ENCODE data around the gene KPNA1. TPM values are rescaled to one million over a fixed set of nuclear protein-coding genes. Genes with fewer than 3 reads are reported as not detected.
"Not testable (repeated sequence)": the region's sequence is repeated elsewhere in the genome, so short reads cannot be mapped to it uniquely, and the experiment has no call there.

KPNA1 gene
- total RNA-seq, 1 experiment from 2014 or later, result 47.1 TPM

DNA sequence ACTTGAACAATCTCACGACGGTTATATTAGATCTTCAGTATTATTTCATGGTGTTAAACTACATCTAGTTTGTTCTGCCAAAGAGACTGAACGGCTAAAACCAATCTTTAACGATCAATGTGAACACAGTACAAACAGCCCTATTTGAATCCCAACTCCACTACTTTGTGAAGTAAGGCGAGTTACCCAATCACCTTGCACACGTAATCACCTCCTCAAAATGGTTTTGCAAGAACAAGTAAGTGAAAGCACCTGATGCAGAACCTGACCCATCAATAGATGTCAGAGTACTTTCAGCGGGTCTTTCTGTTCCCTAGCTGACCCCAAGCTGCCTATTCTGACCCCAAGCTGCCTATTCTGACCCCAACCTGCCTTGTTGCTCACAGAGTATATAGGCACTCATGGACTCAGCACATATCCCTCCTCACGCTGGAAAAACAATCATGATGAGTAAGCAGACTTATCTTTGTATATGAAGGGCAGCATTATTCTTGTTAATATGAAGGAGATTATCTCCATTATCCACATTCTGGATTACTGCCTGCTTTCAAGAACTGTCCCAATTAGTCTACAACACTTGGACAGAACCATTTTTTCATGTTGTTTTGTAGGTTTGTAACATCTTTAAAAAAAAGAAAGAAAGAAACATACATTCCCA lies 3.7 kb downstream of the KPNA1 start:
- H3K4me3 ChIP-seq, result no peak overlapping the region
- H3K27ac ChIP-seq, result no peak overlapping the region
- H3K27me3 ChIP-seq (replicated peaks), result no peaks in the 10 kb centered on the region
- DNase-seq (ENCODE audit: low read depth in 1 of 2, low spot score in 2 of 2), result no peak
- peaks cover 3% of the 10 kb centered on the region; the same call in 1 of the 2 replicates for H3K4me1 ChIP-seq (replicated peaks)
- H3K9me3 ChIP-seq (replicated peaks), result no peaks in the 10 kb centered on the region
- H3K36me3 ChIP-seq, result peaks cover 23% of the 10 kb centered on the region

DNA sequence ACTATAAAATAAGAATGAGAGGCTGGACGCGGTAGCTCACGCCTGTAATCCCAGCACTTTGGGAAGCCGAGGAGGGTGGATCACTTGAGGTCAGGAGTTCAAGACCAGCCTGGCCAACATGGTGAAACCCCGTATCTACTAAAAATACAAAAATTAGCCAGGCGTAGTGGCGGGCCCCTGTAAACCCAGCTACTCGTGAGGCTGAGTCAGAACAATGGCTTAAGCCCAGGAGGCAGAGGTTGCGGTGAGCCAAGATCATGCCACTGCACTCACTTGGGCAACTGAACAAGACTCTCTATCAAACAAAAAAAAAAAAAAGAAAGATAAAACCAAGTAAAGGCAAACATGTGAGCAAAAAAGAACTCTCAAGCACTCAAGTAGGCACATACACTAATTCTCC lies 5.8 kb downstream of the KPNA1 start:
- H3K27me3 ChIP-seq (replicated peaks); H3K9me3 ChIP-seq (replicated peaks); H3K4me3 ChIP-seq; H3K27ac ChIP-seq; H3K4me1 ChIP-seq (replicated peaks); DNase-seq (ENCODE audit: low read depth in 1 of 2, low spot score in 2 of 2): not testable (repeated sequence)
- peaks cover 23% of the 10 kb centered on the region; the same call in 1 of the 2 replicates for H3K36me3 ChIP-seq

DNA sequence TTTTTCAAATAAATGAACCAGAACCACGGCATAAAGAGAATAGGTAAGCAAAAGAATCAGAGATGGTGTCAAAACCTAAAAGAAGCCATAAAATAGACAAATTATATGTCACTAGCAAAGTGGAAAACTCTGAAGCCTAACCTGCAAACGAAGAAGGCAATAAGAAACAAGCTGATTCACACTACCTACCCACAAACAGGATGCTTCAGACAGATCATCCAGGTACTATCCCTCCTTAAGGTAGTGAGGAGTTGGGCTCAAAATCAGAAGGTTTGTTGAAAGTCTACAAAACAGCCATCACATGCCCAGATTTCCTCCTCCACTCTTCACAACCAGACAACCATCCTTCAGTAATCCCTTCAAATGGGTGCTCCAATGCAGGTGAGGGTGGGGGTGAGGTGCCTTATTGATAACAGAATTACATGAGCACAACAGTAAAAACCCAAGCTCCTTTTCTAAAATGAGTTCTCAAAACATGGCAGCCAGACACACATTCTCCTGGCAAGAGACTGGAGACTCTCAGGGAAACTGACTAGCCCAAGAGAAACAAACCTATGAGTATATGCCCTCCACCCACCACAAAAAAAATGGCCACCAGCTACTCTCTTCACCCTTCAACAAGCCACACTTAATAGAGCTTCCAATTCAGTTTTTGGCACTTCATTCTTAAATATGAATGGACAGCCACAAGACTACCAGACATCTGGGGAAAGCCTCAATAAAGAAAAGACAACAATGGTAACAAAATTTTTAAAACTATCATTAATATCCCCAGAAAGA lies 6.4 kb downstream of the KPNA1 start:
- Histone ChIP-seq H3K36me3 (peaks cover 23% of the 10 kb centered on the region), H3K27ac (no peak overlapping the region), H3K4me3 (no peak overlapping the region), H3K9me3 (replicated peaks) (no peaks in the 10 kb centered on the region), H3K27me3 (replicated peaks) (no peaks in the 10 kb centered on the region), H3K4me1 (replicated peaks) (peaks cover 5% of the 10 kb centered on the region)
- no peak for DNase-seq (ENCODE audit: low read depth in 1 of 2, low spot score in 2 of 2)

DNA sequence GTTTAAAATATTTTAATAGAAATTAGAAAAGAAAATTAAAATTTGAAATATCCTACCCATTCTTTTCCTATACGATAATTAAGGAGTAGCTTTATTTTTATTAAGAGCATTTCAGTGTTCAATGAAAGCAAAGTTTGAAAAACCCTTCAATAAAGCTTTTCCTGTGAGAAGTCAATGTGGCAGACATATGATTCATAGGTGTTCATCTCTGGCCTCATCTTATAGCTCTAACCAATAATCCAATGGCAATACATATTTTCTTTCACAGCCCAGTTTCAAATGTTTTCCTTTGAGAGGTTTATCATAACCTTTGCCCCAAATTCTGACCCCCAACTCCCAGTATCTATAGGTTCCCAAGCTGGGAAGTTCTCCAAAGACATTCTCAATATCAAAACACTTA lies 8.3 kb downstream of the KPNA1 start:
- H3K9me3 ChIP-seq (replicated peaks), result no peaks in the 10 kb centered on the region
- no peak overlapping the region for H3K4me3 ChIP-seq
- H3K27ac ChIP-seq, result no peak overlapping the region
- no peaks in the 10 kb centered on the region for H3K27me3 ChIP-seq (replicated peaks)
- H3K4me1 ChIP-seq (replicated peaks), result peaks cover 5% of the 10 kb centered on the region; the same call in 1 of the 2 replicates
- DNase-seq (ENCODE audit: low read depth in 1 of 2, low spot score in 2 of 2), result no peak
- H3K36me3 ChIP-seq, result peaks cover 20% of the 10 kb centered on the region

DNA sequence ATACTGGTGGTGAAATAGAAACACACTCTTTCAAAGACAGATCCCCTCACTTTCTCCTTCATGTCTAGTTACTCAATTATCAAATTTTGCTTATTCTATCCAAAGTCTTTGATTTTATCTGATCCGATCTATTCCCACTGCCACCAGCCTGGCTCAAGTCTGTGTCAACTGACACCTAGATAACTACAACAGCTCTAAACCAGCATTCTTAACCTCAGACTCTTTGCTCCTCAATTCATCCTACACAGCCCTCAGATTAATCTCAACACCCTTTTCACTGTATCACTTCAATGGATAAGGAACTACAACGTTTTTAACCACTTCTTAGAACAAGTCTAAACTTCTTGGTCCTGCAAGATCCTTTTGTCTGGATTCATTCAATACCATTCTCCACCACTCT lies 9.1 kb downstream of the KPNA1 start:
- no peak for DNase-seq (ENCODE audit: low read depth in 1 of 2, low spot score in 2 of 2)
- H3K27me3 ChIP-seq (replicated peaks), result no peaks in the 10 kb centered on the region
- peaks cover 16% of the 10 kb centered on the region for H3K36me3 ChIP-seq
- no peak overlapping the region for H3K4me3 ChIP-seq
- H3K9me3 ChIP-seq (replicated peaks), result no peaks in the 10 kb centered on the region
- H3K27ac ChIP-seq, result no peak overlapping the region
- H3K4me1 ChIP-seq (replicated peaks), result peaks cover 5% of the 10 kb centered on the region; the same call in 1 of the 2 replicates

DNA sequence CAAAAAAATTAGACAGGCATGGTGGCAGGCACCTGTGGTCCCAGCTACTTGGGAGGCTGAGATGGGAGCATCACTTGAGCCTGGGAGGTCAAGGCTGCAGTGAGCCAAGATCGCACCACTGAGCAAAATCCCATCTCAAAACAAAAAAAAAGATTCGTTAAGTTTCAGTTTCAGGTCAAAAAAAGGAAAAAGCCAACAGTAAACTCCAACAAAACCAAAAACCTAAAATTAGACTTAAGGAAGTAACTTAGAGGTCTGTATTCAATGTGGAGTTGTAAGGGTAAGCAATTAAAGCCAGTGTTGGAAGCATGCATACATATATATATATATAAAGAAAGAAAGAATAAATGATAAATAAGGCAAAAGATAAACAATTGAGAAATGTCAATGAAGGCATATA lies 11.8 kb downstream of the KPNA1 start:
- peaks cover 13% of the 10 kb centered on the region for H3K4me1 ChIP-seq (replicated peaks)
- H3K27me3 ChIP-seq (replicated peaks), result no peaks in the 10 kb centered on the region
- no peak overlapping the region for H3K27ac ChIP-seq
- no peak overlapping the region for H3K4me3 ChIP-seq
- no peak for DNase-seq (ENCODE audit: low read depth in 1 of 2, low spot score in 2 of 2)
- no peaks in the 10 kb centered on the region for H3K9me3 ChIP-seq (replicated peaks)
- H3K36me3 ChIP-seq, result peaks cover 11% of the 10 kb centered on the region

DNA sequence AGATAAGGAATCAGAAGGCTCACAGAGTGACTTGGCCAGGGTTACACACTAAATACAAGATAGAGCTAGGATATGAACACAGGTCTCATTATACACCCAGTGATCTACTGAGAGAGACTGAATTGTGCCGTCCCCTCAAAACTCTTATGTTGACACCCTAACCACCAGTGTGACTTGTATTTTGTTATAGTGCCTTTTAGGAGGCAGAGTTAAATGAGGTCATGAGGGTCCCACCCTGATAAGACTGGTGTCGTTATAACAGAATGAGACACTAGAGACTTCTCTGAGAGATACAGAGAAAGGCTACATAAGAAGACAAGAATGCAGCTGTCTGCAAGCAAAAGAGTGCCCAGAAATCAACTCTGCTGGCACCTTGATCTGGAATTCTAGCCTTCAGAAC lies 12.6 kb downstream of the KPNA1 start:
- H3K27ac ChIP-seq, result no peak overlapping the region
- H3K36me3 ChIP-seq, result peaks cover 11% of the 10 kb centered on the region

DNA sequence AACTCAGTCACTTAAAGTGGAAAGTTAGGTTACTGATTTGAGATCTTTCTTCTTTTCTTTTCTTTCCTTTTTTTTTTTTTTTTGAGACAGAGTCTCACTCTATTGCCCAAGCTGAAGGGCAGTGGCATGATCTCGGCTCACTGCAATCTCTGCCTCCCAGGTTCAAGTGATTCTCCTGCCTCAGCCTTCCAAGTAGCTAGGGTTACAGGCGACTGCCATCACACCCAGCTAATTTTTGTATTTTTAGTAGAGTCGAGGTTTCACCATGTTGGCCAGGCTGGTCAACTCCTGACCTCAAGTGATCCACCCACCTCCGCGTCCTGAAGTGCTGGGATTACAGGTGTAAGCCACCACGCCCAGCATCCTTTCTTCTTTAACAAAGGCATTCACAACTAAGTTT lies 13.8 kb downstream of the KPNA1 start:
- H3K4me3 ChIP-seq; H3K9me3 ChIP-seq (replicated peaks); H3K27me3 ChIP-seq (replicated peaks); DNase-seq (ENCODE audit: low read depth in 1 of 2, low spot score in 2 of 2); H3K27ac ChIP-seq: not testable (repeated sequence)
- H3K36me3 ChIP-seq, result peaks cover 13% of the 10 kb centered on the region
- H3K4me1 ChIP-seq (replicated peaks), result peaks cover 28% of the 10 kb centered on the region

More for the DNA sequence above, 12.6 kb downstream of the KPNA1 start:
- H3K4me1 ChIP-seq (replicated peaks), result peaks cover 21% of the 10 kb centered on the region
- H3K9me3 ChIP-seq (replicated peaks), result no peaks in the 10 kb centered on the region
- no peak overlapping the region for H3K4me3 ChIP-seq
- DNase-seq (ENCODE audit: low read depth in 1 of 2, low spot score in 2 of 2), result no peak
- H3K27me3 ChIP-seq (replicated peaks), result no peaks in the 10 kb centered on the region

DNA sequence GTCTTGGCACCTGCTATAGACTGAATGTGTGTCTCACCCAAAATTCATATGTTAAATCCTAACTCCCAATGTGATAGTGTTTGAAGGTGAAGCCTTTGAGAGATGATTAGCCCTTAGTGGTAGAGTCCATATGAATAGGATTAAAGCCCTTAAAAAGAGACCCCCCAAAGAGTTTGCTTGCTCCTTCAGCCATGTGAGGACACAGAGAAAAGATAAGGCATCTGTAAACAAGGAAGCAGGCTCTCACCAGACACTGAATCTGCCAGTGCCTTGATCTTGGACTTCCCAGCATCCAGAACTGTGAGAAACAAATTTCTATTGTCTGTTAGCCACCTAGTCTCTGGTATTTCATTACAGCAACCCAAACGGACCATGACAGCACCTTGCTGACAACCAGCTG lies 16.6 kb downstream of the KPNA1 start:
- H3K9me3 ChIP-seq (replicated peaks), result no peaks in the 10 kb centered on the region
- H3K27me3 ChIP-seq (replicated peaks), result no peaks in the 10 kb centered on the region
- no peak overlapping the region for H3K4me3 ChIP-seq
- H3K27ac ChIP-seq, result peak overlapping the region; percentile 50
- peaks cover 15% of the 10 kb centered on the region for H3K36me3 ChIP-seq
- peaks cover 38% of the 10 kb centered on the region for H3K4me1 ChIP-seq (replicated peaks)
- peak in 1 of 2 experiments; percentile 38 for DNase-seq (ENCODE audit: low read depth in 1 of 2, low spot score in 2 of 2)

DNA sequence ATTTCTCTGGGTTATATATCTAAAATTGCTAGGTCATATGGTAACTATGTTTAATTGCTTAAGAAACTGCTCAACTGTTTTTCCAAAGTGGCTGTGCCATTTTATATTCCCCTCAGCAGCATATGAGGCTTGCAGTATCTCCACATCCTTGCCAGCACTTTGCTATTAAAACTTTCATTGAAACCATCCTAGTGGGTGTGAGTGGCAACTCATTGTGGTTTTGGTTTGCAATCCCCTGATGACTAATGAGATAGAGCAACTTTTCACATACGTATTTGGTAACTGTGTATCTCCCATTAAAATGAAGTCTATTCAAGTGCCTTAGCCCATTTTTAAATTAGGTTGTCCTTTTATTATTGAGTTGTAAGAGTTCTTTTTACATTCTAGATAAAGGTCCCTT lies 17.3 kb downstream of the KPNA1 start:
- peak in 1 of 2 experiments; percentile 57 for DNase-seq (ENCODE audit: low read depth in 1 of 2, low spot score in 2 of 2)
- no peaks in the 10 kb centered on the region for H3K27me3 ChIP-seq (replicated peaks)
- peaks cover 44% of the 10 kb centered on the region for H3K4me1 ChIP-seq (replicated peaks)
- peaks cover 21% of the 10 kb centered on the region for H3K36me3 ChIP-seq
- H3K9me3 ChIP-seq (replicated peaks), result no peaks in the 10 kb centered on the region
- peak overlapping the region; percentile 50 for H3K27ac ChIP-seq
- H3K4me3 ChIP-seq, result no peak overlapping the region

DNA sequence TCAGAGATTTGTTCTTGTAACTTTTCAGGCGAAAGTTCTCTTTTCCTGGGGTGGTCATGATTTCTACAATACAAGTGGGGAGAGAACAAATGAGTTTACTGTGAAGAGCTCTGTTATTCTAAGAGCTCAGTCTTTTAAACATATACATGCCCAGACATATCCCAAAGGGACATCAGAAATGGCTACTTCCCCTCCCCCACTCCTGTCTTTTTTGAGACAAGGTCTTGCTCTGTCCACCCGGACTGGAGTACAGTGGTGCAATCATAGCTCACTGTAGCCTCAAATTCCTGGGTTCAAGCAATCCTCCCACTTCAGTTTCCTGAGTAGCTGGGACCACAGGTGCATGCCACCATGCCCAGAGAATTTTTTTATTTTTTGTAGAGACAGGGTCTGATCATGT lies 18.2 kb downstream of the KPNA1 start:
- peaks cover 44% of the 10 kb centered on the region for H3K4me1 ChIP-seq (replicated peaks)
- H3K36me3 ChIP-seq, result peaks cover 27% of the 10 kb centered on the region
- peak overlapping the region; percentile 50; the same call in 1 of the 2 replicates for H3K27ac ChIP-seq
- H3K27me3 ChIP-seq (replicated peaks), result no peaks in the 10 kb centered on the region
- no peaks in the 10 kb centered on the region for H3K9me3 ChIP-seq (replicated peaks)
- no peak for DNase-seq (ENCODE audit: low read depth in 1 of 2, low spot score in 2 of 2)
- H3K4me3 ChIP-seq, result no peak overlapping the region

DNA sequence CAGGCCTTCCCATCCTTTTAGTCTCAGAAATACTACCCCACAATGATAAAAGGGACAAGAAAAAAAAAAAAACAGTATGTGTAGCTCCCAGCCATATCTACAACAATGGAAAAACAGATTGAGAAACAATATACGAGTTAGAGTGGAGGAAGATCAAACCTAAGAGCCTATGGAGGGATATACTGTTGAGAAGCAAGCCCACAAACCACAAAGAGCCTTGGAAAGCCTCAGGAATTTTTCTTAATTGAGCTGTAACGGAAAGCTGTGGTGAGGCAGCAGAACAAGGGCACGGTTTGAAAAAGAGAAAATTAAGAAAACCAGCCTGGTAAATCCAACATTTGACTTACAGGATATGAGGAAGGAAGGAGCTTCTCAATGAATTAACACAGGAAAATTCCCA lies 21.4 kb downstream of the KPNA1 start:
- Histone ChIP-seq H3K27me3 (replicated peaks) (no peaks in the 10 kb centered on the region), H3K4me3 (no peak overlapping the region), H3K36me3 (peaks cover 42% of the 10 kb centered on the region), H3K4me1 (replicated peaks) (peaks cover 39% of the 10 kb centered on the region), H3K27ac (peak overlapping the region; percentile 62), H3K9me3 (replicated peaks) (no peaks in the 10 kb centered on the region)
- peak in 1 of 2 experiments; percentile 75 for DNase-seq (ENCODE audit: low read depth in 1 of 2, low spot score in 2 of 2)

DNA sequence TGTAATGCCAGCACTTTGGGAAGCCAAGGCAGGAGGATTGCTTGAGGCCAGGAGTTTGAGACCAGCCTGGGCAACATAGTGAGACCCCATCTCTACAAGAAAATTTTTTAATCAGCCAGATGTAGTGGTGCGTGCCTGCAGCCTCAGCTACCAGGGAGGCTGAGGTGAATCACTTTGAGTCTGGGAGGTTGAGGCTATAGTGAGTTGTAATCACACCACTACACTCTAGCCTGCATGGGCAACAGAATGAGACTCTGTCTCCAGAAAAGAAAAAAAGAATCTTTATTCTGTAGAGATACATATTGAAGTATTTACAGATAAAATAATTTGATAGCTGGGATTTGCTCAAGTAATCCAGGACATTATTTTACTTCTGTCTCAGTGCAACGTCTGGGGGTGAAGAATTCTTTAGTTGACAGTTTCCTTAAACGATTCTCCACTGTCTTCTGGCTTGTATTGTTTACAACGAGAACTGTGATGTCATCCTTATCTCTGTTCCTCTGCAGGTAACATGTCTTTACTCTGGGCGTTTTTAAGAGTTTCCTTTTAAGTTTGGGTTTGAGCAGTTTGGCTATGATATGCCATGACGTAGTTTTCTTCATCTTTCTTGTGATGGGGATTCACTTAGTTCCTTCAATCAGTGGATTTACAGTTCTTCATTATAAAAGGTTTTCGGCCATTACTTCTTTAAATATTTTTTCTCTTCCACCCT lies 26.3 kb downstream of the KPNA1 start:
- H3K9me3 ChIP-seq (replicated peaks), result no peaks in the 10 kb centered on the region
- DNase-seq (ENCODE audit: low read depth in 1 of 2, low spot score in 2 of 2), result no peak
- H3K36me3 ChIP-seq, result peaks cover 35% of the 10 kb centered on the region
- H3K27ac ChIP-seq, result no peak overlapping the region
- H3K4me3 ChIP-seq, result no peak overlapping the region
- H3K27me3 ChIP-seq (replicated peaks), result no peaks in the 10 kb centered on the region
- H3K4me1 ChIP-seq (replicated peaks), result peaks cover 34% of the 10 kb centered on the region

DNA sequence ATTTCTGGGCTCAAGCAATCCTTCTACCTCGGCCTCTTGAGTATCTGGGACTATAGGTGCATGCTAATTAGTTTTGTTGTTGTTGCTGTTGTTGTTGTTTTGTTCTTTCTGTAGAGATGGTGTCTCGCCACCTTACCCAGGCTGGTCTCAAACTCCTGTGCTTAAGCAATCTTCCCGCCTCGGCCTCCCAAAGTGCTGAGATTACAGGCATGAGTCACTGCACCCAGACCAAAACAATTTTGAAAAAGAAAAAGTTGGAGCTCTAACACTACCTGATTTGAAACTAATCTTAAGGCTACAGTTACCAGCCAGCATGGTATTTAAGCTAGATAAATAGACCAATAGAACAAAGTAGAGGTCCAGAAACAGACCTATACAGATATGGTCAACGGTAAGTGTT lies 29.8 kb downstream of the KPNA1 start:
- H3K9me3 ChIP-seq (replicated peaks), result no peaks in the 10 kb centered on the region
- no peak overlapping the region for H3K4me3 ChIP-seq
- H3K4me1 ChIP-seq (replicated peaks), result peaks cover 36% of the 10 kb centered on the region
- peaks cover 15% of the 10 kb centered on the region for H3K36me3 ChIP-seq
- peak overlapping the region; percentile 94; the same call in 1 of the 2 replicates for H3K27ac ChIP-seq
- peak; percentile 54 to 58 for DNase-seq (ENCODE audit: low read depth in 1 of 2, low spot score in 2 of 2)
- no peaks in the 10 kb centered on the region for H3K27me3 ChIP-seq (replicated peaks)
